Metanephros (tissue), 2 donors: Measurements from ENCODE around the gene WDR48. TPM values are rescaled to one million over a fixed set of nuclear protein-coding genes. Genes with fewer than 3 reads are reported as not detected.

ENCODE experiments used
- small RNA-seq: library from RNA; depleted of rRNA; stranded (forward); fragments of <200 nt; gene quantifications from one replicate; pipeline ENCODE3, GENCODE V24; 2014; ENCODE audit warnings: low replicate concordance
- total RNA-seq: library from RNA; depleted of rRNA; stranded (reverse); fragments of >200 nt; gene quantifications from one replicate; pipeline ENCODE4 v1.2.3, GENCODE V29; 2014

WDR48 gene
- 58.6 TPM for total RNA-seq

GRCh38 chr3:39051649-39052561, at the start of gene WDR48, which contains the start of gene SCN11A:
TSS of gene WDR48 (plus strand) at chr3:39052016. CDS start at chr3:39052026, 10 bp downstream.
TSS of gene SCN11A (minus strand) at chr3:39051944. CDS start at chr3:38950362, 101,582 bp downstream.

DNA sequence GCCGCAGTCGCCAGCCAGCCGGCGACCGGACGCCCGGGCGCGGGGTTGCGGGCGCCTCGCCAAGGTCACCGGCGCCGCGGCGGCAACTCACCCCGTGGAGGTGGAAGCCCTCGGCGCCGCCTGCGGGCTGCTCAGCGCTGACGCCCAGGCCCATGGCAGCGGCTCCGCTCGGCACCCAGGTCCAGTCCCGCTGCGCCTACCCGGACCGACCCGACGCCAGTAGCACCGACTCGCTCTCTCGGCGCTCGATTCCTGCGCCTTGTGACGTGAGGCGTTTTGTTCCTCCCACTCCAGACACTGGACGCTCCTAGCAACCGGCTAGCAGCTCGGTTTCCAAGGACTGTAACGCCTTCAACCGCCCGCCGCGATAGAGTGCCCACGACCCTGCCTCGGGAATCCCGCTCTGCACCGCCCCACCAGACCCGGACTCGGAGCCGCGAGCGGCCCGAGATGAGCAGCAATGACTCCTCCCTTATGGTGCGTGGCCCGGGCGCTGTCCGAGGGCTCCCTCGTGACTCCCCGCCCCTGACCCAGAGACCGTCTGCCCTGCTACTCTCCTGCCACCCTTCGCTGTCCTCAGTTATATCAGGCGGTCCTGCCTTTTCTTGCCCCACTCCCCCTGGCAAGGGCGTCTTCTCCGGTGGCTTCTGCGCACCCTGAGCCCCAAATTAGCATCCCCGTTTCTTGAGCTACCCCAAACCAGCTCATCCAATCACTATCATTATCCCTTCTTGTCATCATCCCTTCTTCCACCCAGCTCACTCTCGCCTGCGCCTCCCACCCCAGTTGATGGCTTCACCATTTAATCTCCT, 55.8 kb downstream of the WDR48 start, which contains the start of the genes GORASP1 and TTC21A:
TSS of gene GORASP1 (minus strand) at position 240 of the 812 bp plus-strand sequence. CDS start at position 154, 86 bp downstream.
TSS of gene TTC21A (plus strand) at position 293 of the 812 bp plus-strand sequence. CDS start at position 451, 158 bp downstream.

Small RNA genes lying within 50 kb of the gene (small RNA-seq; reads per million reads assigned to genes)
- not detected for gene RNU6-1227P

Other genes with a start within 250 kb of the WDR48 start
- gene SCN10A, start 235.8 kb upstream of the WDR48 start, total RNA-seq: not detected
- gene SCN11A, start 72 bp upstream of the WDR48 start, total RNA-seq: 1.5 TPM
- 51.3 TPM for gene GORASP1, start 55.6 kb downstream of the WDR48 start, total RNA-seq
- gene TTC21A, start 55.7 kb downstream of the WDR48 start, total RNA-seq: 13.5 TPM
- gene CSRNP1, start 101.6 kb downstream of the WDR48 start, total RNA-seq: 23.1 TPM
- 10.2 TPM for gene XIRP1, start 140.6 kb downstream of the WDR48 start, total RNA-seq
- gene CX3CR1, start 228.0 kb downstream of the WDR48 start, total RNA-seq: 5.3 TPM